HG03039 (cell line): ENCODE data around the gene GAGE10.
A peak's percentile ranks its signal among the peaks of the same experiment; 100 is the strongest.

Experiments used
- ATAC-seq: cut with Tn5 transposase; IDR thresholded peaks from one replicate; pipeline ENCODE4 v1.9.1; 2021; ENCODE audit warnings: mild to moderate bottlenecking, moderate library complexity; ENCODE audit not compliant: unreplicated experiment

The GAGE10 gene, protein sequence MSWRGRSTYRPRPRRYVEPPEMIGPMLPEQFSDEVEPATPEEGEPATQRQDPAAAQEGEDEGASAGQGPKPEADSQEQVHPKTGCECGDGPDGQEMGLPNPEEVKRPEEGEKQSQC

DNA sequence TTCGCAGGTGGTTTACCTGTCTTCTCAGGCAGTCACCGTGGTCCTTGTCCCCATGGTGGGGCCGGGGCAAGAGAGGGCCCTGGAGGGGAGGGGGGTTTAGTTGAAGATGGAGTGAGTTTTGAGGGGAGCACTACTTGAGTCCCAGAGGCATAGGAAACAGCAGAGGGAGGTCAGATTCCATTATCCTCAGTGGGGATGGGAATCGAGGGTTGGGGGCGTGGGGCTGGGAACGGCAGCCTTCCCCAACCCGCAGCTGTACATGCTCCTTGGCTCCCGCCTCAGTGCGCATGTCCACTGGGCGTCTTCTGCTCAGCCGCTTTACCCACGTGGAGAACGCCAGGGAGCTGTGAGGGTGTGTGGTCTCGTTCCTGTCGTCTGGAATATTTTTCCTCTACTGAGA lies at the start of gene GAGE10:
Gene GAGE10, plus strand, starts transcription at position 301 of the 400 bp plus-strand sequence. CDS start 1,214 bp downstream, outside the sequence.
- no peak for ATAC-seq

DNA sequence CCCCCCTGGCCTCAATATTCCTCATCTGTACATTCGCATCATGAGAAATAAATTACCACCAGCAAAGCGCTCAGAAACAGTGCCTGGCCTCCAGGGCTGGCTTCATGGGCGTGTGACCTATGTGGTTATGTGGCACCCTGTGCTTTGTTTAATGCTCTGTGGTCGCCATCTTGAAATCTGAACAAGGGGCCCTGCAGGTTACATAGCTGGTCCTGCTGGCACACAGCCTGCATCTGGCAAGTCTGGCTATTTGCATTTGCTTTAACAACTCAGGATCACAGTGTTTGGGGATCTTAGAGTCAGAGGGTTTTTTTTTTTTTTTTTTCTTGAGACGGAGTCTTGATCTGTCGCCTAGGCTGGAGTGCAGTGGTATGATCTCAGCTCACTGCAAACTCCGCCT lies 48.8 kb upstream of the GAGE10 start:
- ATAC-seq: no peak

DNA sequence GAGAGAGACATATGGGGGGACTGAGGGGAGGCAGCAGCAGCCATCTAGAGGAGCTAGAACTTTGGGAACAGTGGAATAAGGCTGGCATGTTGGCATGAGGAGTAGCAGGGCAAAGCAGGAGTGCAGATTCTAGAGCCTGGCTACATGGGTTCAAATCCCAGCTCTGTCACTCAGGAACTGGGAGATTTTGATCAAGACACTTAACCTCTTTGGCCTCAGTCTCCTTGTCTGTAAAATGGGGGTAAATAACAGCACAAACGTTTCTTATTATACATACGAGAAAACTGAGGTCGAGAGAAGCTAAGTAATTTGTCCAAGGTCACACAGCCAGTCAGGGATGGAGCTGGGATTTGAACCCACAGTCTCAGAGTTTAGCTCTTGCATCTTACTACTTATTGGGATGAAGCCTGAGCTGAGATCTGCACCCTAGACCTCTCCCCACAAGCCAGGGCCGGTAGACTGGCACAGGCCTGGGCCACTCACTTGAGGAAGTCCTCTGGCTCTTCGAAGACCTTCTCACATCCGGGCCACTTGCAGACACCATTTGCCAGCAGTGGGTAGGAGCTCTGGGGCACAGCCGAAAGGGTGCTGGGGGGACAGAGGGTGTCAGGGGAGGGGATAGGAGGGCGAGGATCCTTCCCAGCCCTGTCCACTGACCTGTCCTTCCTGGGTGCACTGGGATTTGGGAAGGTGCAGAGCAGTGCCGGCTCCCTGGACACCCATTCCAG lies 47.0 kb upstream of the GAGE10 start:
- no peak for ATAC-seq

DNA sequence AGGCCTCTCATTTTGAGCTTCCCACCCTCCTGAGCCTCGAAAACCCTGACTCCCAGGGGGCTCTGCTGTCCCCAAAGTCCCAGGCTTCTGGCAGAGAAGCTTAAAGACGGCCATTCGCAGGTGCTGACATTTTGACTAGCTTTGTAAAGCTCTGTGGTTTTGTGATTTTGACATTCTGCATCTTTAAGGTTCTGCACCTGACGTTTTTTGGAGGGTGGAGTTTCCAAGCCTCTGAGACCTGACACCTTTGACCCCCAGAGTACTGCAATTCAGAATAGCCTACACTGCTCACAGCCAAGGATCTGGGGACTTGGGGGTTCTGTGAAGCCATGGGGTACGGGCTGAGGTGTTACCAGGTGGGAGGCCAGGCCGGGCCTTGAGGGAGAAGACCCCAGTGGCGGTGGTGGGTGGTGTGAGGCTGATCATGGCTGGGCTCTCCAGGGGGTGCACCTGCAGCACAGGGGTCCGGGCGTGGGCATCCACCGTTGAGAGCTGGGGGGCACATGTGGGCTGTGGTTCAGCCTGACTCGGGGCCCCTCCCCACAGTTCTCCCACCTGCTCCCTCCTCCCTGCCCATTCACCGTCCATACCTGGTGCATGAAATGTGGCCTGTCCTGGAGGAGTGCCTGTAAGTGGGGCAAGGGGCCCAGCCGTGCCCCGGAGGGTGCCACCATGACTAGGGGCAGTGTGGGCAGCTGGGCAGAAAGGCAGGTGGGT lies 46.2 kb upstream of the GAGE10 start:
- no peak for ATAC-seq

DNA sequence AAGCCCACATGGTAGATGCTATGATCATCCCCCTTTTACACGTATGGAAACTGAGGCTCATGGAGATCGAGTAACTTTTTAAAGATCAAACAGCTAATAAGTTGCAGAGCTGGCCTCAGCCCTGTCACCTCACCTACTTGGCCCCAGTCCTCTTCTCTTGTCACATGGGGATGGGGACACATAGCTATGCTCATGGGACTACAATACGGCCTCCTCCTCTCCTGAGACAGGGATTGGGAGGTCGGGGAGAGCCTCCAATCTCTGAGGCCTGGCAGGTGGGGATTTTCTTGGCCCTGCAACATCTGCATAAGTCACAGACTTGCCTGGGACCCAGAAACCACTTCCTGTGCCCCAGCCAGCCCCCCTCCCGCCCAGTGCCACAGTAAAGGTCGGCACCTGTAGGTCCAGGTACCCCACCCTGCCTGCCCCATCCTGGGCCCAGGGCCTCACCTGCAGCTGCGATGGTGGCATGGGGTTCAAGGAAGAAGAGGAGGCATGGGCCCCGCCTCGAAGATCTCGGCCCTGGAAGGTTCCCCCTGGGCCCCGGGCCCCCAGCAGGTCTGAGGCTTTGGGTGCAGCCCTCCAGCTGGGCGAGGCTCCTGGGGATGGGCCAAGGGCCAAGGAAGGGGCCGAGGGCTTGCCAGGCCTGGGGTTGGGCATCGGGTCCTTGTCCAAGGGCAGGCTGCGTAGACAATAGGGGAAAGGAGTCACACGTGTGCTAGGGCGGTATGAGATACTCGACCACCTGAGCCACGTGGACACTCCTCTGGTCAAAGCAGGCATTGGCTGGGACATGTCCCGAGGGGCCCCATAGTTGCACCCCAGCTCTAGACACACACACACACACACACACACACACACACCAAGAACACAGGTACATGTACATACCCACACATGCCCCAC lies 45.3 kb upstream of the GAGE10 start:
- no peak for ATAC-seq

DNA sequence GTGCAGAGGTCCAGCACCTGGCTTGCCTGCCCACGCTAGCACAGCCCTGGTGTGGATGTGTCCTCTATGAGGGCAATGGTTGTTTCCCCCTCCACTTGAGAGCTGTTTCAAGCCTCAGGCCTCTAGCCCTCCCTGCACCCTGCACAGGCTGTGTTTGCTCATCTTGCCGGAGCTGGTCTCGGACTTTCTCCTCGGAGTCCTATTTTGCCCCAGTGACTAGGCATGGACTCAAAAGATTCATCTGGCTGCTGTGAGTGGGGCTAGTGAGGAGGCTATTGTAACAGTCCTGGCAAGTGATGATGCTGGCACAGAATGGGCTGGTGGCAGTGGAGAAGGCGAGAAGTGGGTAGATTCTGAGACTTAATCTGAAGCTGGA lies 44.7 kb upstream of the GAGE10 start:
- no peak for ATAC-seq

DNA sequence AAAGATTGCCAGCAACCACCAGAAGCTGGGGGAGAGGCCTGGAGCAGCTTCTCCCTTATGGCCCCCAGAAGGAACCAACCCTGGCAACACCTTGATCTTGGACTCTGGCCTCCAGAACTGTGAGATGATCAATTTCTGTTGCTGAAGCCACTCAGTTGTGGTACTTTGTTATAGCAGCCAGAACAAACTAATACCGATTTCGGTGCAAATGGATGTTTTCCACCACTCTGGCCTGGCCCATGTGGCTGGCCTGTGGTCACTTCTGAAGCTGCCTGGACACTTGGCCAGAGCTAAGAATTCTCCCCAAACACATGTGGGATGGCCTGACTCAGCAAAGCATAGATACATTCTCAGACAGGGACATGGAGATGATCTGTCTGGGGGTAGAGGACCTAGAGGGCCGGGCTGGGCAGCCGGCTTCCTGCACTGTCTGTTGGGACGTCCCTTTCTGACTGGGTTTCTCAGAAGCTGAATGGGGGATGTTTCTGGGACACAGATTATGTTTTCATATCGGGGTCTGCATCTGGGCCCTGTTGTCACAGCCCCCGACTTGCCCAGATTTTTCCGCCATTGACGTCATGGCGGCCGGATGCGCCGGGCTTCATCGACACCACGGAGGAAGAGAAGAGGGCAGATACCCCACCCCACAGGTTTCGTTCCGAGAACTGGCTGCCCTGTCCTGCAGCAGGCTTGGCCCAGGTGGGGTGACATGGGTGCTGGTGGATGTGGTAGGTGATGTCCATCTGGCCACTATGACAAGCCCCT lies 43.0 kb upstream of the GAGE10 start:
- no peak for ATAC-seq

GRCh38 chrX:49262603-49263002 lies 40.8 kb upstream of the GAGE10 start:
- no peak for ATAC-seq

GRCh38 chrX:49263631-49264030 lies 39.8 kb upstream of the GAGE10 start:
- no peak for ATAC-seq

- no peak for ATAC-seq
Measured at GRCh38 chrX:49264460-49264859, 39.0 kb upstream of the GAGE10 start, which contains the start of gene FOXP3. Gene FOXP3 (minus strand): TSS chrX:49264710. CDS start chrX:49258505, 6,205 bp downstream.

DNA sequence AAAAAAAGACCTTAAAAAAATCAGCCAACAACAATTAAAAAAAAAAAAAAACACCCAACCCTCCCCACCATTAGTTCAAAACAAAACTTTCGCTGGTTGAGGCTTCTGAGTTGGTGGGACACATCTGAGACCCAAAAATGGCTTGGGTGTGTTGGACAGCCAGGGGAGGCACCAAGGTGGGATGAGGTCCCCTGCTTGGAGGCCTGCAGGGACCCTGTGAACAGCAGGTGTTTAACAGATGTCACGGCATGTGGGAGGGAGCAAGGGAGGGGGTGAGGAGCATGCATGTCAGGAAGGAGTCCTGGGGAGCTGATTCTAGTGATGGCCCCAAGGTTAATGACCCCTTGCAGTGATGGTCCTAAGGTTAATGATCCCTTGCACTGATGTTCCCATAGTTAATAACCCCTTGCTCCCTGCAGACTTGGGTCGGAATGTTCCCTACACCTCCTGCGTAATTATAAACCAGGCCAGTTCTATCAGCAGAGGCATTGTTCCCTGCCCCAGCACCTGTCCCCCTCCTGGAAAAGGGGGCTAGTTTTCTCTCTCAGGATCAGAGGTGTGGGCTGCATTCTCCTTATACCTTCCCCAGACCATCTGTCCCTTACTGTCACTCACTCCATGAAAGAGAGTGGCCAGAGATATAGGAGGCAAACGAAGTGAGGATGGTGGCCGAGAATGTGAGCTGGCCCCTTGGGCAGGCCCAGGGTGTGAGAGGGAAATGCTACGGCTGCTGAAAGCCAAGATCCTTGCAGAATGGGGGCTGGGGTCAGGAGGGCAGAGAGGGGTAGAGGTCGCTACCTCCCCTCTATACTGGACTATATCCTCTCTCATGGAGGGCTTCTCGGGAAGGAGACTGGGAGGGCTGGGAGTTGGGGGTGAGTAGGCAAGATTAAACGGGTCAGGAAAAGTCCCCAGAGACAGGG lies 36.7 kb upstream of the GAGE10 start:
- no peak for ATAC-seq

DNA sequence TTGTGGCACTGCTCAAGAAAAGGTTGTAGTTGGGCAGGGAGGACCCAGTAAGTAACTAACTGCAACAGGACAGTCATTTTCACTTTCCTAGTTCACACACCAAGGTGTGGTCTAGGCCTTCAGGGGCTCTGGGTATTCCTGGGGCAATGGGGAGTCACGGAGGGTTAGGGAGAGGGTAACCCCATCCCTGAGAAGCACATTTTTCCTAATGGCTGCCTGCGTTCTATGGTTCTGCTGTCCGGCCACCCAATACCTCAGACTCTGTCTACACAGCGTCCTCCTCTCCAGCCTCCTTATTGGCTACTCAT lies 34.8 kb upstream of the GAGE10 start:
- no peak for ATAC-seq

GRCh38 chrX:49269010-49269766 lies 34.3 kb upstream of the GAGE10 start:
- peak; percentile 88 for ATAC-seq

DNA sequence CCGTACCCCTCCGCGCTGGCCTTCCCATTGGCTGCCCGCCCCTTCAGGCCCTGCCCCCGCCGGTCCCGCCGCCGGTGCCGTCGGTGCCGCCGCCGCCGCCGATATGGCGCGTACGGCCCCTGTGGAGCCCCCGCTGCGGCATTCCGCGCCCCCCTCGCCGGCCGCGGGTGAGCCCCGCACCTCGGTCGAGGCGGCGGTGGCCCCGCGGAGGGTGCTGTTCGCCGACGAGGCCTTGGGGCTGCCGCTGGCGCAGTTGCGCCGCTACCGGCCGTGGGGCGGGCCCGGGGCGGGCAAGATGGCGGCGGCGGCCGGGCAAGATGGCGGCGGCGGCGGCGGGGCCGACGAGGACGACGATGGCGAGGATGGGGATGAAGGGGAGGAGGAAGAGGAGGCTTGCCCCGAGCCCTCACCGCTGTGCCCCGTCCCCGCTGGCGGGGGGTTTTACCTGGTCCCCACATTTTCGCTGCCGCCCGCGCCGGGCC lies 33.6 kb upstream of the GAGE10 start, which contains the start of gene PPP1R3F:
Gene PPP1R3F, plus strand, starts transcription at position 27 of the 482 bp plus-strand sequence. Its CDS starts 77 bp downstream, at position 104.
- peak; percentile 19 for ATAC-seq

- no peak for ATAC-seq
Measured at GRCh38 chrX:49270249-49270921, 33.1 kb upstream of the GAGE10 start.

DNA sequence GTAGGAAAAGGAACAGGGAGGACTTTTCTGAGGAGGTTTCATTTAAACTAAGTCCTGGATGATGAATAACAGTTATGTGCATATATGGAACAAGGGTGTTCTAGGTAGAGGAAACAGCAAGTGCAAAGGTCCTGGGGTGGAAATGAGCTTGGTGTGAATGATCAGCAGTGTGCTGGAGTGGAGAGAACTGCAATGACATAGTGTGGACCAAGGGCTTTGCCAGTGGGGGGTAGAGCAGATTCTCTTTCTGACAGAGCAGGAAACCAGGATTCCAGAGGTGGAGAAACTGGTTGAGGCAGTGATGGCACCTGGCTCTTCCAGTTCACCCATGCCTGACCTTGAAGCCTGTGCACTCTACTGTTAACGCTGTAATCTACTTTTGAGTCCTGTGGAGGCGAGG lies 32.1 kb upstream of the GAGE10 start:
- no peak for ATAC-seq

DNA sequence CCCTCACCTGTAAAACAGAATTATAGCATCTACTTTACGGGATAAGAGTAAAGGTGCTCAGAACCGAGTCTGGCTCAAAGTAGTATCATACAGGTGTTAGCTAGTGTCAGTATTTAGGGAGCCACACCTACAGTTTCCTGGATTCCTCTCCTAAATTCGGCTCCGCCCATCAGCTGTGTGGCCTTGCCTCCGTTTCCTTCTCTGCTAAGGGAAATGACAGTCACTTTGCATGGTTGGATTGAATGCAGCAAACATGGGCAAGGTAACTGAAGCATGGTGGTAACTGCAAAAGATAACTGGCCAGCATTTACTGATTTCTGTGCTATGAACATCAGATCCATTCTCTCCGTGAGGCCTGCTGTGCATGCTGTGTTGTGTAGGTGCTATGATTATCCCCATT lies 31.0 kb upstream of the GAGE10 start:
- no peak for ATAC-seq

- no peak for ATAC-seq
Measured at GRCh38 chrX:49273181-49273727, 30.2 kb upstream of the GAGE10 start.
